GM19395 (cell line): ENCODE data around the gene CHTOP.
A peak's percentile ranks its signal among the peaks of the same experiment; 100 is the strongest.
"Not testable (repeated sequence)": the region's sequence is repeated elsewhere in the genome, so short reads cannot be mapped to it uniquely, and the experiment has no call there.

Experiments used
- ATAC-seq: cut with Tn5 transposase; IDR thresholded peaks from one replicate; pipeline ENCODE4 v1.9.1; 2021; ENCODE audit warnings: mild to moderate bottlenecking, moderate library complexity; ENCODE audit not compliant: unreplicated experiment

CHTOP gene

DNA sequence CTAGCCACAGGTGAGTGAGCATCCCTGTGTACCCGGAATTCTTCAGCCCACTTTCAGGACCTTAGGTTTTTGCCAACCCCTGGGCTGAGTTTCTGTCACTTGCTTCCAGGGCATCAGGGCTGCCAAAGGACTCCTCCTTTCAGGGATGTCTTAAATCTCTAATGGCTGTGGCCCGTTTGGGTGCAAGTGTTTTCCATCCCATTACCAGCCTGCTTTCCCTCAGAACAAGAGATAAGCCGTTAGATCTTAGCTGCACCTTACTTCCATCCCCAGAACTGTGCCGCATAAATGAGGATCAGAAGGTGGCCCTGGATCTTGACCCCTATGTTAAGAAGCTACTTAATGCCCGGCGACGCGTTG, 25.3 kb downstream of the CHTOP start:
- no peak for ATAC-seq

DNA sequence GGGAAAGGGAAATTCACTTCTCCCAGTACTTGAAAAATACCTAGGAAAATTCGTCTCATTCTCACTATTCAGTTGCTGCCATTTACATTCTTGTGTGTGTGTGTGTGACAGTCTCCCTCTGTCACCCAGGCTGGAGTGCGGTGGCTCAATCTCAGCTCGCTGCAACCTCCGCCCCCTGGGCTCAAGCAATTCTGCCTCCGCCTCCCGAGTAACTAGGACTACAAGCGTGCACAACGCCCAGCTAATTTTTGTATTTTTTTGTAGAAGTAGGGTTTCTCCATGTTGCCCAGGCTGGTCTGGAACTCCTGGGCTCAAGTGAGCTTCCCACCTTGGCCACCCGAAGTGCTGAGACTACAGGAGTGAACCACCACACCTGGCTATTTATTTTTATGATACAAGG, 25.8 kb downstream of the CHTOP start:
- ATAC-seq, result no peak

DNA sequence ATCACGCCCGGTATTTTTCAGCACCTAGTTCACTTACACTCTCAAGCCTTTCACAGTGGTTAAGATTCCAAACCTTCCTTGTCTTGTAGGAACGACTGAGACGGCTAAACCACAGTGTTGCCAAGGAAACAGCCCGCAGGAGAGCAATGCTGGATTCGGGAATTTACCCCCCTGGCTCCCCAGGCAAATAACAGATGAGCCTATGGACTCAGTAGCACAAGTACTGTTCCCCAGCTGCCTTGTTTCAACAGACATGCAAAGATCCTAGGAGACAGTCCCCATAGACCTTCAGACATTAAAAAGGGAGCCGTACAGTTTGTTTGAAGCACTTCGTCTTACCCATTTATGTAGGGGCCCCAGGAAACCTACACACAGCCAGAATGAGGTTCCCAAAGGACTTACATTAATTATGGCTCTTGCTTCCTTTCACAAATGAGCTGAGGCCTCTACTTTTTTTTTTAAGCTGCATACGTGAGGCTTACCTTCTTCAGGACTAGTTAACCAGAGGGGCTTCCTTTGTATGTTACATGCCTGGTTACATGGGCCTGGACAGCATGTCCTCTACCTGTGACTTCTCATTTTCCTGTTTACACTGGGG, 27.3 kb downstream of the CHTOP start:
- ATAC-seq, result no peak

DNA sequence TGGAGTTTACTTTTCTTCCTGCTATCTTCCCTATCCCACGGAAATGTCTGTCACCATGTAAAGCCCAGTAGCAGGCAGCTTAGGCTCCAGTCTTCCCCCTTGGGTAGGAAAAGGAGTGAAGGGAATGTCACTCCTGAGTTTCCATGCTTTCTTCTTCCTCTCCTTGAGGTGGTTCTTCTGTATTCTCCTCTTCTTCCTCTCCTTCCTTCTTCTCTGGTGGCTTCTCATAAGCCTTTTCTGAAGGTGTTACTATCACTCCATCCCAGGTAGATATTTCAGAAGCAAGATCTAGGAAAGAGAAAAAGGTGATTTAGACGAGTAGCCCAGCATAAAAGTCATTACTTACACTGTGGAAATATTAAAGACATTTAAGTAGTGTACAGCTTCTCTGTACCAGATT, 28.4 kb downstream of the CHTOP start:
- no peak for ATAC-seq

DNA sequence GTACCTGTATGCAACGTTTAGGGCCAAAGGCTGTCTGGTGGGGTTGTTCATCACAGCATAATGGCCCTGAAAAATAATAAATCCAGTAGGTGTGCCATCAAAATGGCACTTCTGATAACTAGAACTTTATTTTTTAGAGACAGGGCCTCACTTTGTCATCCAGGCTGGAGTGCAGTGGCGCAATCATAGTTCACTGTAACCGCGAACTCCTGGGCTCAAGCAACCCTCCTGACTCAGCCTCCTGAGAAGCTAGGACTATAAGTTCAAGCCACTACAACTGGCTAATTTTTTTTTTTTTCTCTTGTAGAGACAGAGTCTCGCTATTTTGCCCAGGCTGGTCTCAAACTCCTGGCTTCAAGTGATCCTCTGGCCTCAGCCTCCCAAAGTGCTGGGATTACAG, 29.3 kb downstream of the CHTOP start:
- no peak for ATAC-seq

DNA sequence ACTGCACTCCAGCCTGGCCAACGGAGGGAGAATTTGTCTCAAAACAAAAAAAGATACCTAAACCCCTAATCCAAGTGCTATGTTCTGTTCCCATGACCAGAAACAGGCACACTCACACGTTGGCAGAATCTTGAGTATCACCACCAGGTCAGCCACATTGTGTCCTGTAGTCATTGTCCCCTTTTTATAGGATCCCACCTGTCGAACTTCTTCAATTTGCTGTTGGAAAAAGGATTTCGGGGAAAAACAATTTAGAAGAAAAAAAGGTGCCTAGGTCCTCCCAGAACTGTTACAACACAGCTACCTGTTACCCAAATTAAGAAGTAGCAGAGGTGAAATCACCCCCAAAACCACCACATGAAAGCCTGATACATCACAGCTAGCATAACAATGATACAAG, 33.6 kb downstream of the CHTOP start:
- no peak for ATAC-seq

DNA sequence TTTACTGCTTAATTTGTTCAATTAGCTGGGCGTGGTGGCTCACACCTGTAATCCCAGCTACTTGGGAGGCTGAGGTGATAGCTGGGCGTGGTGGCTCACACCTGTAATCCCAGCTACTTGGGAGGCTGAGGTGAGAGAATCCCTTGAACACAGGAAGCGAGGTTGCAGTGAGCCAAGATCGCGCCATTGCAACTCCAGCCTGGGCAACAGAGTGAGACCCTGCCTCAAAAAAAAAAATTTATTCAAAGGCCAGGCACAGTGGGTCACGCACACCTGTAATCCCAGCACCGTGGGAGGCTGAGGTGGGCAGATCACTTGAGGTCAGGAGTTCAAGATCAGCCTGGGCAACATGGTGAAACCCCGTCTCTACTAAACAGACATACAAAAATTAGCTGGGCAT, 34.8 kb downstream of the CHTOP start:
- ATAC-seq, result not testable (repeated sequence)

DNA sequence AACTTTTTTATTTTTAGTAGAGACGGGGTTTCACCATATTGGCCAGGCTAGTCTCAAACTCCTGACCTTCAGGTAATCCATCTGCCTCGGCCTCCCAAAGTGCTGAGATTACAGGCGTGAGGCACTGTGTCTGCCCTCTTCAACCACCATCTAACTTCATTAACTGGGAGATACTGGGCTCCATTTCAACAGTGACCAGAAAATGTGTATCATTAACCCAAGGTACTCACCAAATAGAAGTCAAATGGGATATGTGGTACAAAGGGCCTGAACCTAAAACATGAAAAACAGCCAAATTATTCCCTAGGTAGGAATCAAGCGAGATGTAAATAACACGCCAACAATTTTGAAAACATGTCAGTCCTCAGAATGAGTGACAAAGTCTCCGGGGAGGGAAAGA, 35.7 kb downstream of the CHTOP start:
- ATAC-seq, result no peak

DNA sequence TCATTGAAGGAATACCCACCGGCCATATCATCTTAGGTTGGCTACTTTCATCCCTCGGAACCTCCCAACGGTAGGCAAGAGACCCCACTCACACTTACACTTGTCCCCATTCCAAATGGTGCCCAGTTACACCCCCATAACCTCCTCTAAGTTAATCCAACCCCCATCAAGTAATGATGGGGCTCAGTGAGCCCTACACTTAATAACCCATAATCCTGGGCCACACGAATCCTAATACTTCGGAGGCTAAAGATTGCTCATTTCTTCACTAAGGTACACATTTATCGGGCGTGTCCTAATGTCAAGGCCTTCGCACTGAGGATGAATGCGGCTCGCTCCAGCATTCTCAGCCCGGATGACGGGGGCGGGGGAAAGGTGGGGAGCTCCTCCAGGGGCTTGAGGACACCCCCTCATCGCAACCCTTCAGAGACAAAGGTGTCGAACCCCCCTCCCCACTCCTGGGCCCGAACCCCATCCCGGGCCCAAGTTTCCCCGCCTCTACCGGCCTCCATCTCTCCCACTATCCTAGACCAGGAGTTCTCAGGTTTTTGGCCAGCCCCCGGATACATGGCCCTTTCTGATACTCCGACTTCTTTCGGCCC, 36.5 kb downstream of the CHTOP start:
- no peak for ATAC-seq

DNA sequence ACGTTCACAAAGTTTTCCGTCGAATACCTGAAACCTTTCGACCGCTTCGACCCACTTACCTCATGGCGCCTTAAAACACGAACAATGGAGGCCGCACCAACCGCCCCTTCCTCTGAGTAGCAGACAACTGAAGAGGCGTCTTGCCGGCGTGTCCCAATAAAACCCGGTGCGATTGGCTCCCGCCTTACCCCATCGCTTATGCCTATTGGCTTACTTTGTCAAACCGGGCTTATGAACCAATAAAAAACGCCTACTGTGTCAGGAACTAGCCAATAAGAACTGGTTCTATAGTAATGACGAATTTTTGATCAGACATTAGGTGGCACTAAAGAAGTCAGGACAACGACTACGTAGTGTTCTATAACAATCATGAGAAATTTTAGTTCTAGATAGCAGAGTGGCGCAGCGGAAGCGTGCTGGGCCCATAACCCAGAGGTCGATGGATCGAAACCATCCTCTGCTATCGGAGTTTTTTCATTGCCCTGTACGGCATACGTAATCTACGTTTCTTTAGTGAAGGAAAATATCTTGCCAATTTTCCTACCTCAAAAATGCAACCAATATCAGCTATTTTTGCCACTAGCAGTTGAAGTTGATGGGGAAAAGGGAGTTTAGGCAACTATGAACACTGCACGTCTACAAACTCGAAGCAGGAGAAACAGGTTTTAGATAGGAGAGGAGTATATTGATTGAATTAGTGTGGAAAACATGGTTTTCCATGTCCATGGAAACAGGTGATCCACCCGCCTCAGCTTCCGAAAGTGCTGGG, 37.2 kb downstream of the CHTOP start, which contains the start of gene ILF2:
TSS of gene ILF2 (minus strand) at position 135 of the 769 bp plus-strand sequence. CDS start at position 64, 71 bp downstream.
- peak; percentile 96 for ATAC-seq

DNA sequence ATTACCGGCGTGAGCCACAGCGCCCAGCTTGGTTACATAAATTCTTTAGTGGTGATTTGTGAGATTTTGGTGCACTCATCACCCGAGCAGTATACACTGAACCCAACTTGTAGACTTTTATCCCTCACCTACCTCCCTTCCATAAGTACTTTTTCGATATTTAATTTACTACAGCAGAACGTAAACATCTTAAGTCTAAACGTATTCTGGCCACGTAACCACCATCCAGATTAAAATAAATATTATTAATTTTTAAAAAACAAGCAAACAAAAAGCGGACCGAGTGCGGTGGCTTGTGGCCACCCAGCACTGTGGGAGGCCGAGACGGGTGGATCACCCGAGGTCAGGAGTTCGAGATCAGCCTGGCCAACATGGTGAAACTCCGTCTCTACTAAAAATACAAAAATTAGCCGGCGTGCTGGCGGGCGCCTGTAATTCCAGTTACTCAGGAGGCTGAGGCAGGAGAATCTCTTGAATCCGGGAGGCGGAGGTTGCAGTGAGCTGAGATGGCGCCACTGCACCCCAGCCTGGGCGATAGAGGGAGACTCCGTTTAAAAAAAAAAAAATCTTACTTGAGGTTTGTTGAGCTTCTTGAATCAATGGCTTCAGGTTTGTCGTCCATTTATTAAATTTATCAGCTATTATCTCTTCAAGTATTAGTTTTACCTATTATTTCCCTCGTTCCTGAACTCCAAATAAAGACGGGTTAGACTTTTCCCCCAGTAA, 37.9 kb downstream of the CHTOP start:
- ATAC-seq, result peak; percentile 25

DNA sequence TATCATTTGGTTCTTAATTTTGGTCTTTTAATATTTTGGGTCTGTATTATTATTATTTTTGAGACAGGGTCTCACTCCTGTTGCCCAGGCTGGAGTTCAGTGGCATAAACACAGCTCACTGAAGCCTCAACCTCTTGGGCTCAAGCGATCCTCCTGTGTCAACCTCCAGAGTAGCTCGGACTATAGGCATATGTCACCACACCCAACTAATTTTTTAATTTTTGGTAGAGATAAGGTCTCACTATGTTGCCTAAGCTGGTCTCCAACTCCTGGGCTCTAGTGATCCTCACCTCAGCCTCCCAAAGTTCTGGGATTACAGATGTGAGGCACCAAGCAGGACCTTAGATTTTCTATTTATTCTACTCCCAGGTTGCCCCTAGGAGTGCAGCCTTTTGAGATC, 39.6 kb downstream of the CHTOP start:
- no peak for ATAC-seq

DNA sequence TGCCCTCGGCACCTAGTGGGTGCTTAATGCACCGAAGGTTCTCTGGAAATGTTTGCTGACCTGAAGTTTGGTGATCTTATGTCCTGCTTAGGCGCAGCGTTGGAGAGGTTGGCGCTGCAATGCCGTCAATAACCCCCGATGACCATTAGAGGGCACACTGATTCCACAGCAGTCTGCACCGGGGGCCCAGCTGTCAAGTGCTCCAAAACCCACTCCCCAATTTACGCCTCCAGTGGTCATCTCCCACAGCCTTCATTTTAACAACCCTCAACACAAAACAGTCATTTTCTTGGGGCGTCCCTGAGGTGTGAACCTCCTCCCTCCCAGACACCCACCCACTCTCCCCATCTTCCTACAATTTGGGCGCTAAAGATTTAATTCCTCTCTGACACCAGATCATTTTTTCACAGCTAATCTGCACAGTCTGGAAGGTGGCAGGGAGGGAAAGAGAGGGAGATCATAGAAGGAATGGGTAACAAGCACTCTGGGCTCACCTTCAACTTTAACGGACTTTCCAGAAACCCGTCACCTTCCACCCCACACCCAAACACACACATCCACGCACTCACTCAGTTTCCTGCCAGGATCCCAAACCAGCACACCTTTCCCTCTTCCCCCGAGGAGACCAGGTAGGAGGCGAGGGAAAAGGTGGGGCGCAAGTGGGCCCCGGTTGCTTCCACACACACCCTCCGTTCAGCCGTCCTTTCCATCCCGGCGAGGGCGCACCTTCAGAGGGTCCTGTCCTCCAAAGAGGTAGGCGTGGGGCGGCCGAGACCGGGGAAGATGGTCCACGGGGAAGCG, 44.1 kb downstream of the CHTOP start:
- no peak for ATAC-seq

DNA sequence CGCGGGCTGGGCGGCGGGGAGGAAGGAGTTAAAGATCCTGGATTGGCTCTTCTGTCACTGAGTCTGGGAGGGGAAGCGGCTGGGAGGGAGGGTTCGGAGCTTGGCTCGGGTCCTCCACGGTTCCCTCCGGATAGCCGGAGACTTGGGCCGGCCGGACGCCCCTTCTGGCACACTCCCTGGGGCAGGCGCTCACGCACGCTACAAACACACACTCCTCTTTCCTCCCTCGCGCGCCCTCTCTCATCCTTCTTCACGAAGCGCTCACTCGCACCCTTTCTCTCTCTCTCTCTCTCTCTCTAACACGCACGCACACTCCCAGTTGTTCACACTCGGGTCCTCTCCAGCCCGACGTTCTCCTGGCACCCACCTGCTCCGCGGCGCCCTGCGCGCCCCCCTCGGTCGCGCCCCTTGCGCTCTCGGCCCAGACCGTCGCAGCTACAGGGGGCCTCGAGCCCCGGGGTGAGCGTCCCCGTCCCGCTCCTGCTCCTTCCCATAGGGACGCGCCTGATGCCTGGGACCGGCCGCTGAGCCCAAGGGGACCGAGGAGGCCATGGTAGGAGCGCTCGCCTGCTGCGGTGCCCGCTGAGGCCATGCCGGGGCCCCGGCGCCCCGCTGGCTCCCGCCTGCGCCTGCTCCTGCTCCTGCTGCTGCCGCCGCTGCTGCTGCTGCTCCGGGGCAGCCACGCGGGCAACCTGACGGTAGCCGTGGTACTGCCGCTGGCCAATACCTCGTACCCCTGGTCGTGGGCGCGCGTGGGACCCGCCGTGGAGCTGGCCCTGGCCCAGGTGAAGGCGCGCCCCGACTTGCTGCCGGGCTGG, 44.9 kb downstream of the CHTOP start, which contains the start of gene NPR1:
TSS of gene NPR1 (plus strand) at position 170 of the 818 bp plus-strand sequence. CDS start at position 591, 421 bp downstream.
- ATAC-seq, result no peak

DNA sequence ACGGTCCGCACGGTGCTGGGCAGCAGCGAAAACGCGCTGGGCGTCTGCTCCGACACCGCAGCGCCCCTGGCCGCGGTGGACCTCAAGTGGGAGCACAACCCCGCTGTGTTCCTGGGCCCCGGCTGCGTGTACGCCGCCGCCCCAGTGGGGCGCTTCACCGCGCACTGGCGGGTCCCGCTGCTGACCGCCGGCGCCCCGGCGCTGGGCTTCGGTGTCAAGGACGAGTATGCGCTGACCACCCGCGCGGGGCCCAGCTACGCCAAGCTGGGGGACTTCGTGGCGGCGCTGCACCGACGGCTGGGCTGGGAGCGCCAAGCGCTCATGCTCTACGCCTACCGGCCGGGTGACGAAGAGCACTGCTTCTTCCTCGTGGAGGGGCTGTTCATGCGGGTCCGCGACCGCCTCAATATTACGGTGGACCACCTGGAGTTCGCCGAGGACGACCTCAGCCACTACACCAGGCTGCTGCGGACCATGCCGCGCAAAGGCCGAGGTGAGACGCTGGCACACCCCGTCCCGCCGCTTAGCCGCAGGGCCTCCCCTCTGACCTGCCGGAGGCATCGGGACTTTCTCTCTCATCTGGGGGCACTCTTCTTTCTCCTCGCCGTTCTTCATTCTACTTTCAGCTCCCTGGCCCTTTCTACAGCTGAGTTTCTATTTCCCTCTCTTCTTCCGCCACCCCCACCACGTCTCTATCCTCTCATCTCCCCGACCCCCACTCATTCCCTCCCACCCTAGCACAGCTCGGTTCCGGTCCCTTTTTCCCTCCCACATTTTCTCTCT, 45.7 kb downstream of the CHTOP start:
- no peak for ATAC-seq

DNA sequence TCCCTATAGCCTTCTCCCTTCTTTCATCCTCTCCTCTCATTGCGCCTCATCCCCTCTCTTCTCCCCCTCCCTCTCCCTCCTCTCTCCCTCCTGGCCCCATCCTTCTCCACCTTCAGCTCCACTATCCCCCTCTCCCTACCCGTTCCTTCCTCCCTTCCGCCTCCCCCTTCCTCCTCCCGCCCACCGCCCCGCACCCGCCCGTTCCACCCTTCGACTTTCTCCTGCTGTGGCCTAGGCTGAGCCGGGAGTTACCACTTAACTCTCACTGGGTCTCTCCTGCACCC, 46.2 kb downstream of the CHTOP start:
- ATAC-seq, result no peak

DNA sequence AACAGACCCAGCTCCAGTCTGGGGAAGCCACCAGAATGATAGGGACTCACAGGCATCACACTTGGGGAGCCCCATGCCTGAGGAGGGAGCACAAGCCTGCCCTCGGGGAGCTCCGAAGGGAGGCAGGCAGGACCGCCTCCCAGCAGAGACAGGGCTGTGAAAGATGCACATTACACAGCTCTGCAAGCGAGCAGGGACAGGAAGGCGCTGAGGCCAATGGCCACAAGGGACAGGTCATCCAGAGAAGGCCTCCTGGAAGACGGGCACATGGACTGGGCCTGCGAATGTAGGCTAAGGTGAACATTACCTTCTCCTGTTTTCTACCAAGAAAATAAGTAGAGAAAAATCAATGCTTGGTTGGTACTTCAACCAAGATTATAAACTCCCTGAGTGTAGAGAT, 48.9 kb downstream of the CHTOP start:
- ATAC-seq, result no peak

DNA sequence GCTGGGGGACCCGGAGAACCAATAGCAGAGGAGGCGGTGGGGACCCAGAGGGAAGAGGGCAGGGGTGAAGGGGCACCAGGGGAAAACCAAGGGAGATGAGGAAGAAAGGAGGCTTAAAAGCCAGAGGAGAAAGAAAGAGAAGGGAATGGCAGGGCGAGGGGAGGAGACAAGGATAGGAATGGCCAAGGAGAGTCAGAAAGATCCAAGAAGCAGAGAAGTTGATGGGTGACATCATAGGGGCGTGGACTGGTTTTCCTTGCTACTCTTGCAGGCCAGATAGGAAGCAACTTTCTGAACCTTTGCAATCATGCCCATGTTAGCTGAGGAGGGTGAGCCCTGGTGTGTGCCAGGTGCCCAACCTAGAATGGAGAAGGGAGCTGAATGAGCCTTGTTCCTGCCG, 50.0 kb downstream of the CHTOP start:
- no peak for ATAC-seq

DNA sequence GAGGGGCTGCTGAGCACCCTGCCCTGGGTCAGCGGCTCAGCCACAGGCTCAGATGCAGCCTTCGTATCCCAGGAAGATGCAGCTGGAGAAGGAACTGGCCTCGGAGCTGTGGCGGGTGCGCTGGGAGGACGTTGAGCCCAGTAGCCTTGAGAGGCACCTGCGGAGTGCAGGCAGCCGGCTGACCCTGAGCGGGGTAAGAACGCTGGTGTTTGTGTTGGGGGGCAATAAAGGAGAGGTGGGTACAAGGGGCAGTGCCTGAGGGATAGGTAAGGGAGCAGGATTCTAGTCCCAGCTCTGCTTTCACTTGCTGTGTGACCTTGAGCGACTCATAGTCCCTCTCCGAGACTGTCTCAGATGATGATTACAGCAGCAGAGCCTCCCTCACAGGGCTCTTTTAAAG, 51.0 kb downstream of the CHTOP start:
- no peak for ATAC-seq
